ENCODE data around the gene CCDC39.

CCDC39 gene

DNA sequence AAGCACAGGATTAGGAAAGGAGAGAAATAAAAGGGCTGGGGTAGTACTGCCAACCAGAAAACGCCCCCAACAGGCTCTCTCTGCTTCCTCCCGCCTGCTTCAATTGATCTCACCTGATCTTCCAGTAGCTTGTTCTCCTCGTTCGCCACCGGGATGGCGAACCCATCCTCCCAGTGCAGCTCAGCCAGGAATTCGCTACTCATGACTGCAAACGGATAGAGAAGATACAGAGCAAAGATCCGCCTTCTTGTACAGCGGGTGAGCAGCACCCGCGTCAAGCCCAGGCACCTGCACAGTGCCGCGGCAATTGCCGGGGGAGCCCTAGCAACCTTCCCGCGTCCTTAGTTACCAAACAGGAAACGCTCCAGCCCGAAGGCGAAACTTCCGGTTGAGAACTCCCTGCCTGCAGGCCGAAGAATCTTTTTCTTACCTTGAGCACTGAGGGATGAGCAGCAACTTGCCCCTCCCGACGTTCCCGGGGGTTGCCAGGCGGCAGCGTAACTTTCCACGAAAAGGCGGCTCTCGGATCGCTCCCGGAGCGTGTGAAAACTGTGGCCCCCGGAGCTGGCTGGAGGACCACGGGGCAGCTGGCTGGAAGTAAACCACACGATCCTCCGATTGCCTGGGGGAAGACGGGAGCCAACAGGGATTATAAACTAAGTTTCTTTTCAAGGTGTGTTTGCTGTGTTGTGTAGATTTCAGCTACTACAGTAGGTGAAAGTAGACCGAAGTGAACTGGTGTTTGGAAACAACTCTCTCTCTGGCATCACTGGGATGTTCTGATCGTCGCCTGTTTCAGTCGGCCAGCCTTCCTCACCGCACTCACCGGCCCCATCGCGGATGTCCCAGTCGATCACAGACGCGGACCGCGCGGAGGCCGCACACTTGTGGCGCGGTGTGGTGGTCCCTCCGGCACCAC, at the start of gene CCDC39:
Gene CCDC39 (minus strand): TSS at position 312 of the 919 bp plus-strand sequence. CDS start 109 bp downstream, at position 203.
- DNase-seq (ENCODE audit: low read depth): no peak
- H3K4me3 ChIP-seq (ENCODE audit: low read depth, low read length): peak within 1 kb of the TSS; percentile 69

DNA sequence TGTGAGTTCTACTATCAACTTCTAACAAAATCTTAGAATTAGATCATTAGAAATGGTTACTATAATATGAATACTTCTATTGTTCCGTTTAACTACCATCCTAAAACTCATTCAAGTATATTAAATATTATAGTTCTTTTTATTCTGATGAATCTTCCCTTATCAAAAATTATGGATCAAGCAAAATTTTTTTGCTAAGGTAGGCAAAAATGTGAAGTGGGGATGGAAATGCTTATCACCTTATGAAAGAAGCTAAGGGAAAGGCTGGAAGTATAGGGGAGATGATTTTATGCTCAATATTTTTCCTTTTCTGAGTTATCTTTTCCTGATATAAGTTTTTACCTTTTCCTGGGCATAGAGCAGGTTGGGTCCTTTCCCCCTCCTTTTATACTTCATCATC, 40.7 kb upstream of the CCDC39 start:
- H3K4me3 ChIP-seq (ENCODE audit: low read depth, low read length): no peak overlapping the region
- DNase-seq (ENCODE audit: low read depth): no peak

DNA sequence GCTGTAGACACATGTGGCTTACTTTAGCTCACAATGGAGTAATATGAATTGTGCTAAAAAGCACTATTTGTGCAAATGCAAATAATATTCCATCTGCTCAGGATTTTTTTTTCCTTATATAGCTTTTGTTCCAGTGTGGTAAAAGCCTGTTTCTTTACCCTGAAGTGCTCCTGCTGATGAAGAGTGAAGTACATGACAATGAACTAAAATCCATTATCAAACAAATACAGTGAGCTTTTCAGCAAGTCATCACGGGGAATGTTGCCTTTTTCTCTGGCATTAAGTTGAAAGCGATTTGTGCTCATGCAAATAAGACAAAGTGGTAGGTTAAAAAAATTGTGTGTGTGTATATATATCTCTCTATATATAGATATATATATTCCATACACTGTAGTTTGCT, 28.6 kb upstream of the CCDC39 start:
- no peak overlapping the region for H3K4me3 ChIP-seq (ENCODE audit: low read depth, low read length)
- no peak for DNase-seq (ENCODE audit: low read depth)

DNA sequence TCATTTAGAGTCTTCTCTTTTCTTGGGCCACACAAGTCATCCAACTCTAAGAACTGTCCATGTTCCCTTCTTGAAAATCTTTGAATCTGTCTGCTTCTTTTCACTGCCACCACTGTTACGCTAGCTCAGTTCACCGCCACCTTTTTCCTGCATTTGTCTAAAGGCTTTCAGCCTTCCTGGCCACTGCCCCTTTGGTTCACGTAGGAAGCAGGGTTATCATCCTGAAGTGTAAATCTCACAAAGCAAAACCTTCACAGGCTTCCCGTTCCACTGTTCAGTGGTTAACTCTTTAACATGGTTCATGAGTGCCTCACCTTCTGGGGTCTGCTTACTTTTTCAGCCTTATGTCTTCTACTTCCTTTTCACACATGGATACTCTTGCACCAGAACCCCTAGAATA, 26.3 kb upstream of the CCDC39 start:
- DNase-seq (ENCODE audit: low read depth): no peak
- H3K4me3 ChIP-seq (ENCODE audit: low read depth, low read length): no peak overlapping the region

DNA sequence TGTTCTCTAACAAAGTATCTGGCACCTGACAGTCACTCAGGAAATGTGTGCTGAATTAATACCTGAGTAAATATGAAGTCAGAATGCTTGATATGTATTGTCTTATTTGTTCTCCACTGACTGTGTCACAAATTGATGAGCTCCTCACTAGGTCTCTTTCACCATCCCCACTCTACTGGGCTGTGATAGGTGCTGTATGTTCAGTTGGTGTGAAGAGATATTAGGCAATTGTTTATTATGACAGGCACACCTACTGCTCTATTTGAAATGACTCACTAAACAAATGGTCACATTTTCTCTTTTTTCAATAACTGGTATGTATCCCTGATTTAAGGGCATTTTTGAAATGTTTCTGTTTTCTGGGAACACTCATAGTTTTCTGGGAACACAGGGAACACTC, 25.2 kb upstream of the CCDC39 start:
- no peak for DNase-seq (ENCODE audit: low read depth)
- no peak overlapping the region for H3K4me3 ChIP-seq (ENCODE audit: low read depth, low read length)

DNA sequence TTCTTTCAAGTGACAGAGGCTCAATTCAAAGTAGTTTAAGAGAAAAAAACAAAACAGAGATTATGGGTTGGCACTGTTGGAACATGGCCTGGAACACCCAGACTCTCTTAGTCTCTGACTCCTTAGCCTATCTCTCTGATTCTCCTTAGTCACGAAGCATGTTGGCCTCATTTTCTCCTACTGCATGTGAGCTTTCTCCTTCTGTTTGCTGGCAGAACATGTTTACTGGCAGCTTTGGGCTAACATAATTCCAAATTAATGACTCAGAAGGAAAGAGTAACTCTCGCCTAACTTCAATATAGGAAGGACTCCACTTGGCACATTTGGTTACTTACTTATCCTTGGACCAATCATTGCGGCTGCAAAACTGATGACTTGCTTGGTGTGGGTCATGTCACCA, 21.7 kb upstream of the CCDC39 start:
- no peak for DNase-seq (ENCODE audit: low read depth)

DNA sequence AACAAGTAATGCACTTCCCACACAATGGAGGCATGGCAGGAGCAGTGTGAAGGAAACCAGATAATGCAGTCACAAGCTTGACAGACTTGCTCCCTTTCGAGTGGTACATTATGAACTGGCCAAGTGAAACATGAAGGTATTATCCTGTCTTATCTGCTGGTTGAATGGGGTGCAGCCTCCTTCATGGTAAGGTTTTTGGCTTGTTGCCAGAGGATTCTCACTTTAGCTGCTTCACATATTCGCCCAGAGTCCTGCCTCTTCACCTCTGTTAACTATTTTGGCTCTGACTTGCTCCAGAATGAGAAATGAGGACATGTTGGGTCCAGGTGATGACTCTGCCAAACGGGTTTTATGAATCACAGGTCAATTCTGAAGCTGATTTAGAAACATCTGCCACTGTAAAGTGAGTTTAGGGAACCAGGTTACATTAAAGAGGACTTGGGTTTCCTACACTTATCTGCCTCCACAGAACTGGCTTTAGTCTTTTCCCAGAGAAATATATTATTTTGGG, 19.5 kb upstream of the CCDC39 start:
- DNase-seq (ENCODE audit: low read depth): no peak
- H3K4me3 ChIP-seq (ENCODE audit: low read depth, low read length): no peak overlapping the region

More for the DNA sequence above, 21.7 kb upstream of the CCDC39 start:
- no peak overlapping the region for H3K4me3 ChIP-seq (ENCODE audit: low read depth, low read length)

DNA sequence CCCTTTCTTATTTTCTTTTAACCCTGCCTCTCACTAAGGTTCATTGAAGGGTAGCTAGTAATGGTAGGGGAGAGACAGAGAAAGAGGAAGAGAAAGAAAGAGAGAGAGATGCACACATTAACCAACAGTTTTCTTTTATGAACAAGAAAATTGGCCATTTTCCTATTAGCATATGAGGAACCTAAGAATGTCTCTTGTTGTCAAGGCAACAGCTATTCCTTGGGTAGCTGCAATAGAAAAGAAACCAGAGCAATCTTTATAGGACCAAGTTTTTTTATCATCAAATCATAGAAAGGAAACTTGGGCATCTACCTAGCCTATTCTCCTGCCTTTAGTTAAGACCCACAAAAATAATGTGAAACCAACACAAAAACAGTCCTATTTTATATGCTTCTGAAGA, 15.0 kb upstream of the CCDC39 start:
- DNase-seq (ENCODE audit: low read depth): no peak
- H3K4me3 ChIP-seq (ENCODE audit: low read depth, low read length): no peak overlapping the region

DNA sequence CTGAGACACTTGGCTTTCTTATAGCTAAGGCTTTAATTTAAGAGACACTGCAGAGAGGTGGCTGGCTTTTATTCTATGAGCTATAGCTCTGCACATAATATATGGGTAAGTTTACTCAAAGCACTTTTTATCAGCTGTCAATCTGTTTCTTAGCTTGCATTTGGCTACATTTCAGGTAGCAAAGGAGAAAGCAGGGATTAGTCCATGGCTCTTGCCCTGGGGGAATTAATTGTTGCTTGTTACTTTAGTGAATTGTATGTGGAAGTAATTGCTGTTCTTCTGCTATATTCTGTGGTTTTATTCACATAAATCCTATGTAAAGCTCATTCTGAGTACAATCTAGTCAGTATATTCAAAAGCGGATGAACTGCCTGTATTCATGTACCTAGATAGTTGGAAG, 14.4 kb upstream of the CCDC39 start:
- H3K4me3 ChIP-seq (ENCODE audit: low read depth, low read length): no peak overlapping the region
- DNase-seq (ENCODE audit: low read depth): no peak

DNA sequence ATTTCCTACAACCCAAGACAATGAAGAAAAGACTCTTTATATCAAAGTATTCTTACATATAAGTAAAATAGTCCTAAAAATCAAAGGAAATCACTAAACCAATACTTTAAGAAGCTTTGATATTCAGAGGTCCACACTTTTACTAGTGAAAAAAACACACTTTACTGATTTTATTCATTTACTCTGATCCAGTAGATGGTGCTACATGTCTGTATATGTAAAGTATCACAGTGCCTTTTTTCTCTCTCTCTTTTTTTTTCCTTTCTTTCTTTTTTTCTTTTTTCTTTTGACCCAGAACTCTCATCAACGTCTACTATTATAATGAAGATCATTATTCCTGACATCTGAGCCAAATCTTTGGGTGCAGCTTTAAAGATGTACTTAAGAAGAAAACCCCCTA, 10.8 kb upstream of the CCDC39 start:
- H3K4me3 ChIP-seq (ENCODE audit: low read depth, low read length): no peak overlapping the region
- DNase-seq (ENCODE audit: low read depth): no peak

DNA sequence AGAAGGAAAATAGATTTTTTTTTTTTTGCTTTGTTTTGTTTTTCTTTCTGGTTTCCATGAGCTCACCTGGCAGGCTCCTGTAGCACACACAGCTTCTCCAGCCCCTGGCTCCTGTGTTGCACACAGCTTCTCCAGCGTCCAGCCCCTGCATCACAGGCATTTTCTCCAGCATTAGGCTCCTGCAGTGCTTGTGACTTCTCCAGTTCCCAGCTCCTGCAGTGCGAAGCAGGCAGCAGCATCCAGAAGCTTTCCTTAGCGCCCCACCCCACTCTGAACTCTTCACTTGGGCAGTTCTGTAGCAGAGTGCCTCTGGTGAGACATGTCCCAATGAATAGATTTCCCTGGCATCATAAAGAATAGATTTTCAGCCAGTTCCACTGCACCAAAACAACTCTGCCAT, 5.5 kb upstream of the CCDC39 start:
- no peak overlapping the region for H3K4me3 ChIP-seq (ENCODE audit: low read depth, low read length)
- DNase-seq (ENCODE audit: low read depth): no peak

DNA sequence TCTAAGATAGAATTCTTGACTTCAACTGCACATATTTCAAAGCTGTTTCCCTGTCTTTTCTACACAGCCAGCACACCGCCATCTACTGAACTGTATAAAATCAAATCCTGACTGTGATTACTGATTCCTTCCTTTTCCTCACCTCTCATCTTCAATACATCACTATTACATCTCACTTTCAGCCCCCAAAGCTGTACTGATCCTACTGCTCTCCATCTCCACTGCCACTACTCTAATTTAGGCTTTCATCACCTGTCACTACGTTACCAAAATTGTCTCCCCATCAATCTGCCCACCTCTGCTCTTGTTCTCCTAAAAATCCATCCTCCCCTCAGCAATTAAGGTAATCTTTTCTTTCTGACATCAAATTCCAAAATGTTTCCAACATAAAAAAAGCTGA, 4.5 kb upstream of the CCDC39 start:
- DNase-seq (ENCODE audit: low read depth): no peak
- no peak overlapping the region for H3K4me3 ChIP-seq (ENCODE audit: low read depth, low read length)

DNA sequence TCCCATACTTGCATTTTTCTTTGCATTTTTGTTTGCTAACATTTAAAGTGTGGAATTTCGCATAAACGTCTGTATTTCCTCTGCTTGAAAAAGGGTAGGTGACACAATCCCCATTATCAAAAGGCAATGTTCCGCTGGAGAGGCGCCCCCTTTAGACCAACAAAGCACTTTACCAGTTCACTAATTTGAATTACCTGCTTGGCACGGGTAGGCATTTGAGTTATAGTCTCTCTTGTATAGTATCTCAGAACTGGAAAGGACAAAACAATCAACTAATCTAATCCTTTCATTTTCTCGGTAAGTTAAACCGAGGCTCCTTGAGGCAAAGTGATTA, 775 bp upstream of the CCDC39 start:
- no peak for DNase-seq (ENCODE audit: low read depth)
- peak overlapping the region; percentile 69 for H3K4me3 ChIP-seq (ENCODE audit: low read depth, low read length)

DNA sequence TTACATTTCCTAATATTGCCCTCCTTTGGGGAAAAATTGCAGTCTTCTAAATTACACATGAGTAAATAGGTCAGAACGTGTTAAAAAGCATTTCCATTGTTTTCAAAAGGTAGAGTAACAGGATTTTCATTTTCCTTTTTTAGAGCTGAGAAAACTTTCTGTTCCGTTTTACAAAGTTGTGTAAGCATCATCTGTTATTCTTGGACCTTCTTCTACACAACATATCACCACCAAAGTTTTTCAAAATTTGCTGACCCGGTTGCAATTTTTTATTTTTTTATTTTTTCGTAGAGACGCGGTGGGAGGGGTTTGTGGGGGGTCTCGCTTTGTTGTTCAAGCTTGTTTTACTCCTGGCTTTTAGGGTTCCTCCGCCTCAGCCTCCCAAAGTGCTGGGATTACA, 1.1 kb downstream of the CCDC39 start:
- H3K4me3 ChIP-seq (ENCODE audit: low read depth, low read length): no peak overlapping the region
- no peak for DNase-seq (ENCODE audit: low read depth)

DNA sequence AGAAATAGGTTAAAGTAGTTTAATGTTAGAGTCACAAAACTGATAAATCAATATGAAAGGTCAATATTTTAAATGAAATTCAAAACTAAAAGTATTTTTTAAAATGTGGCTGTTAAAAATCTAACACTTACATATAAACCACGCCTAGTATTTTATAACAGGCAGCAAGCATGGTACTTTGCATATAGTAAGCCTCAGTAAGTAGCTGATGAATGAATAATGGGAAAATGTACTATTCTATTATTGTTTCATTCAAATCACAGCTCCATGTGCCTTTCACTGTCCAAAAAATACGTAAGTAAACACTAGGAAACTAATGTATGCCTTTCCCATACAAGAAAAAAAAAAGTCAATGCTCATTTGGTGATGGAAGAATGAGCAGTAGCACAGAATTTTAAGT, 17.8 kb downstream of the CCDC39 start:
- no peak overlapping the region for H3K4me3 ChIP-seq (ENCODE audit: low read depth, low read length)
- no peak for DNase-seq (ENCODE audit: low read depth)

DNA sequence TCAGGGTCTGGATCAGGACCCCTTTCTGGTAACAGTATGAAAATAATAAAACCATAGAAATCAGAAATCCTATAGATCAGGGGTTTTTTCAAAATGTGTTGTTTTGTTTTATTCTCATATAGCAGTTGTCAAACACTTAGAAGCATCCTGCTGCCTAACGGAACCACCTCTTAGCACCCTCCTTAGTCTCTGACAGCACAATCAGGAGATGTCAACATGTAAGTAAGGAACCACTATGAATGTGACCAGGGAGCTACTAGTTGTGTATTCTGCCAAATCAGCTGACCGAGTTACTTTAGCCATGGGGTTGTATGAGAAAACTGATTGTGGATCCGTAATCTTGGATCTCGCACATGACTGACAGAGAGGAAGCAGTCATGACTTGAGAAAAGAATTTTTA, 22.2 kb downstream of the CCDC39 start:
- no peak overlapping the region for H3K4me3 ChIP-seq (ENCODE audit: low read depth, low read length)
- DNase-seq (ENCODE audit: low read depth): no peak

DNA sequence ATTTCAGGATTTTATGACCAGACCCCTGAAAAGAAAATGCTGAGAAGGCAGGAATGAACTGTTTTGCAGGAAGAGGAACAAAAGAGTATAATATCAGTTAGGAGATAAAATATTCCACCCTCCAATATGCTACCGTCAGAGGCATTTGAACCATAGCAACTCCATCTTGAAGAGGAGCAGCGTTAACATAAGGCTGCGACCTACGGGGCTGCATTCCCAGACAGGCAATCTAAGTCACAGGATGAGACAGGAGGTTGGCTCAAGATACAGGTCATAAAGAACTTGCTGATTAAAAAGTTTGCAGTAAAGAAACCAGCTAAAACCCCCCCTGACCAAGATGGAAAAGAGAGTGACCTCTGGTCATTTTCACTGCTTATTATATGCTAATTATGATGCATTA, 22.9 kb downstream of the CCDC39 start:
- DNase-seq (ENCODE audit: low read depth): no peak
- H3K4me3 ChIP-seq (ENCODE audit: low read depth, low read length): no peak overlapping the region

DNA sequence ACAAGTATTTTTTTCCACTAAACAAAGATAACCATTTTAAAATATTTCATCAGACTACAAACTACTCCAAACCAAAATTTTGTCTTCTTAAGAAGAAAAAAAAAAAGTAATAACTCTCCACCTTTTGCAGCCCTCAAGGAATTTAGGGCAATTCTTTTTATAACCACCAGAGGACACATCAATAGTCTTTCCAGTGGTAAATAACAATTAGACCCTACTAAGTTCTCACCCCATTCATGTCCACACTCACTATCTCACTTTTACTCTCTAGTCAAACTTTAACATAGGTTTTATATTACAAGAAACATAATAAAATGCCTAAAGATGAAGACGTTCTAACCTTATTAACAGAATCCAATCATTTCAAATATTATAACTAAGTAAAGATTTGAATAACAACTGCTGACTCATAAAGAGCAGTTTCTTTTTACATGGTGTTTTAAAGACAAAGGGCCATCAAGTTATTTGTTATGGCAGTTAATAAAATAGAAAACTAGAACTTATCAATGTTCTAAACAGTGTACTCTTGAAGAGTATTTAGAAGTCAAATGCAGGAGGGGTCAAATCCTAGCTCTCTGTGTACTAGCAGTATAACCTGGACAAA, 33.0 kb downstream of the CCDC39 start:
- no peak for DNase-seq (ENCODE audit: low read depth)
- H3K4me3 ChIP-seq (ENCODE audit: low read depth, low read length): no peak overlapping the region

DNA sequence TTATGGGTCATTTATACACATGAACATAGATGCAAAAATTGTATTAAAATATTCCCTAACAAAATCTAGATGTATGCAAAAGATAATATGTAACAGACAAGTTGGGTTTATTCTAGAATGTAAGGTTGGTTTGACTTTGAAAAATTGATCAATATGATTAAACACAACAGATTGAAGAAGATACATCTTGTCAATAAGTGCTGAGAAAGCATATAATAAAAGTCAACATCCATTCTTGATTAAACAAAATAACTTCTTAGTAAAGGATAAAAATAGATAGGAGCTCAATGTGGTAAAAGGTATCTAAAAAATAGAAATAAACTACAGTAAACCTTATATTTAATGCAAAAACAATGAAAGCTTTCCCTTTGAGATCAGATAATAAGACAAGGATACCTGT, 38.3 kb downstream of the CCDC39 start:
- H3K4me3 ChIP-seq (ENCODE audit: low read depth, low read length): no peak overlapping the region
- DNase-seq (ENCODE audit: low read depth): no peak

DNA sequence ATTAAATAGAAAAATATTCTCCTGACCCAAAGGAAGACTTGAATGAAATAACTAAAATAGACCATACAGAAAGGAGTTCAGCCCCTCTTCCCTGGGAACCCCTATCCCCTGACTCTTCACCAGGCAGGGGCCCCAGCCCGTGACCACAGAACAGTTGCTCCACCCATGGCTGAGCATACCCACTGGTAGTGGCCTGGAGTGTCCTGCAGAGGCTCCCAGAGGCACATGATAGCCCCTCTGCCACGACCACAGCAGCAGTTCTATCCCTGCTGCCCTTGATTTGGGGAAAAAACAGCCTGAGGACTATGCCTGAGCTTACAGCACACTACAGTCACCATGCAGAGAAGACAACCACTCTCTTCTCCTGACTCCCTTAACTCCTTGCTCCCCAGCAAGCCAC, 45.6 kb downstream of the CCDC39 start:
- no peak for DNase-seq (ENCODE audit: low read depth)
- no peak overlapping the region for H3K4me3 ChIP-seq (ENCODE audit: low read depth, low read length)

DNA sequence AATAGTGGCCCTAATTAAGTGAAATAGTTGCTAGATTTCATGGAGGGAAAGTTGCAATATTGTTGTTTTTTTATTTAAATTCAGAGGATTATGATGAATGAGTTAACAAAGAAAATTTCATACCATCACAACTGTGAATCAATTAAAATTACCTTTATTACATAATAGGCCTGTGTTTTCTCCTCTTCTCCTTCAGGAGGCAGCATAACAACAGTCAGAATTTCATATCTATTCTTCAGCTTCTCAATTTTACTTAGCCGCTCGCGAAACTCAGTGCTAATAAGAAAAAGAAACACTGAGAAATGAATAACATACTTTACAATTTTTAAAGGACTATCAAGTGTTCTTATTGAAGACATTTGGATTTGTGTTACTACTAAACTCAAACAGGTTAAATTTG, 48.0 kb downstream of the CCDC39 start:
- H3K4me3 ChIP-seq (ENCODE audit: low read depth, low read length): no peak overlapping the region
- no peak for DNase-seq (ENCODE audit: low read depth)
